ENCODE measurements around the gene CA4. TPM values are rescaled to one million over a fixed set of nuclear protein-coding genes. Genes with fewer than 3 reads are reported as not detected.

Gene CA4
- total and polyA plus RNA-seq, 10 of the 15 experiments (the other 5 are each of a cell fraction or from before 2014, with no cell fraction given) = 0.13 to 0.31 TPM; not detected in 8

DNA sequence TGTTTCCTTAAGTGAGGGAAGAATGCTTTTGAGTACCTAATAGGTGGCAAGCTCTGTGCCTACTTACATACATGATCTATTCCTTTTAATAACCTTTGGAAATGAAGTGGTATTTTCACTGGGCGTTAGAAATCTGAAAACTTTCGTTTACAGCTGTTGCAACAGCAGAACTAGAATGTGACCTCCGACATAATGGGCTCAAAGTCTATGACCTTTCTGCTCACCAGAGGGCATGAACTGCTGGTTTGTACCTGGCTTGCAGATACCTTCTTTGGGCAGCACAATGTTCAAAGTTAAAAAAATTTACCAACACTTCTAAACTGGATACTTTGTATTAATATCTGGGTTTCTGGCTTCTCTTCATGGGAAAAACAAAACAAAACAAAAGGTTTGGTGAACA, 24.3 kb downstream of the CA4 start:
- in situ Hi-C loops (cut with MboI) = no loop called here
- FAIRE-seq (no peak), DNase-seq (ENCODE audit: low read depth, low spot score) (no peak), ATAC-seq (no peak)
- H3K4me1 ChIP-seq (ENCODE audit: control insufficient read depth, insufficient read depth, low read length) = no peaks in the 10 kb centered on the region
- no TSS peak for BruUV-seq (replicated peaks)
- H3K79me2 ChIP-seq (ENCODE audit: control insufficient read depth, insufficient read depth, low read length) = no peaks in the 10 kb centered on the region
- no peaks in the 10 kb centered on the region; a peak in 1 of 4 replicates for H3K36me3 ChIP-seq (ENCODE audit: control insufficient read depth in 2 of 2, insufficient read depth in 2 of 2, low read length in 1 of 2)
- no peak overlapping the region for H3K27ac ChIP-seq (ENCODE audit: control insufficient read depth, insufficient read depth)
- WGBS (ENCODE audit: insufficient coverage, insufficient replicate concordance, low lambda C conversion rate, missing lambda C conversion rate) = 47% methylated on average over 3 of the region's 3 CpGs
- TF ChIP-seq LARP7 (IDR thresholded peaks at IDR 0.05) = no peak
- TF ChIP-seq, protein P1, sequence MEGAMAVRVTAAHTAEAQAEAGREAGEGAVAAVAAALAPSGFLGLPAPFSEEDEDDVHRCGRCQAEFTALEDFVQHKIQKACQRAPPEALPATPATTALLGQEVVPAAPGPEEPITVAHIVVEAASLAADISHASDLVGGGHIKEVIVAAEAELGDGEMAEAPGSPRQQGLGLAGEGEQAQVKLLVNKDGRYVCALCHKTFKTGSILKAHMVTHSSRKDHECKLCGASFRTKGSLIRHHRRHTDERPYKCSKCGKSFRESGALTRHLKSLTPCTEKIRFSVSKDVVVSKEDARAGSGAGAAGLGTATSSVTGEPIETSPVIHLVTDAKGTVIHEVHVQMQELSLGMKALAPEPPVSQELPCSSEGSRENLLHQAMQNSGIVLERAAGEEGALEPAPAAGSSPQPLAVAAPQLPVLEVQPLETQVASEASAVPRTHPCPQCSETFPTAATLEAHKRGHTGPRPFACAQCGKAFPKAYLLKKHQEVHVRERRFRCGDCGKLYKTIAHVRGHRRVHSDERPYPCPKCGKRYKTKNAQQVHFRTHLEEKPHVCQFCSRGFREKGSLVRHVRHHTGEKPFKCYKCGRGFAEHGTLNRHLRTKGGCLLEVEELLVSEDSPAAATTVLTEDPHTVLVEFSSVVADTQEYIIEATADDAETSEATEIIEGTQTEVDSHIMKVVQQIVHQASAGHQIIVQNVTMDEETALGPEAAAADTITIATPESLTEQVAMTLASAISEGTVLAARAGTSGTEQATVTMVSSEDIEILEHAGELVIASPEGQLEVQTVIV (IDR thresholded peaks at IDR 0.05; ENCODE audit: borderline replicate concordance, partially characterized antibody) = no peak
- TF ChIP-seq SREBF2 (IDR thresholded peaks at IDR 0.05; ENCODE audit: low read length) = no peak
- TF ChIP-seq SMC3 (IDR thresholded peaks at IDR 0.05; ENCODE audit: borderline replicate concordance, low read length) = no peak
- TF ChIP-seq, protein P2, sequence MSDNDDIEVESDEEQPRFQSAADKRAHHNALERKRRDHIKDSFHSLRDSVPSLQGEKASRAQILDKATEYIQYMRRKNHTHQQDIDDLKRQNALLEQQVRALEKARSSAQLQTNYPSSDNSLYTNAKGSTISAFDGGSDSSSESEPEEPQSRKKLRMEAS (IDR thresholded peaks at IDR 0.05; ENCODE audit: low read depth, low read length) = no peak
- no peak overlapping the region for H3K9ac ChIP-seq (ENCODE audit: control insufficient read depth, insufficient read depth, low read length)
- no peaks in the 10 kb centered on the region for H3K27me3 ChIP-seq (replicated peaks in 1 of 2; ENCODE audit: control insufficient read depth in 2 of 2, insufficient read depth in 2 of 2, low read length in 1 of 2)
- SMC1A ChIA-PET (ENCODE audit: uncharacterized antibody, unreplicated experiment) = interaction anchor here (0.9 to 2.0 kb wide), 3 partner anchors 10 to 31 kb away, joined by 3 to 5 read pairs (median 3); no protein-coding TSS in a partner anchor
- RAD21 ChIA-PET (ENCODE audit: unreplicated experiment) = no interaction called here
- POLR2A ChIA-PET = no interaction called here
- H2AFZ ChIP-seq (ENCODE audit: control insufficient read depth, low read depth, low read length) = no peak overlapping the region
- intact Hi-C loops (cut with micrococcal nuclease; ENCODE audit: unreplicated experiment) = loop anchor here (2.0 kb wide), 1 partner anchor 31 kb away; no protein-coding TSS in a partner anchor
- H3K4me2 ChIP-seq (ENCODE audit: control insufficient read depth, insufficient read depth) = no peak overlapping the region
- no peaks in the 10 kb centered on the region for H4K20me1 ChIP-seq (ENCODE audit: control insufficient read depth, insufficient read depth)
- no peak overlapping the region for H3K4me3 ChIP-seq
- CTCF ChIA-PET = interaction anchor here (0.6 to 1.9 kb wide), 2 partner anchors 17 to 23 kb away, joined by 3 to 4 read pairs; no protein-coding TSS in a partner anchor
- H3K9me3 ChIP-seq (replicated peaks; ENCODE audit: control insufficient read depth, insufficient read depth, low read length) = no peaks in the 10 kb centered on the region
